Fibroblast of peridontal ligament (primary cell): ENCODE measurements around the gene PFN1.

Experiments used
- DNase-seq: peaks from one replicate; pipeline ENCODE4 v3.0.0-alpha.2; 2010; ENCODE audit errors: extremely low read depth

The PFN1 gene

DNA sequence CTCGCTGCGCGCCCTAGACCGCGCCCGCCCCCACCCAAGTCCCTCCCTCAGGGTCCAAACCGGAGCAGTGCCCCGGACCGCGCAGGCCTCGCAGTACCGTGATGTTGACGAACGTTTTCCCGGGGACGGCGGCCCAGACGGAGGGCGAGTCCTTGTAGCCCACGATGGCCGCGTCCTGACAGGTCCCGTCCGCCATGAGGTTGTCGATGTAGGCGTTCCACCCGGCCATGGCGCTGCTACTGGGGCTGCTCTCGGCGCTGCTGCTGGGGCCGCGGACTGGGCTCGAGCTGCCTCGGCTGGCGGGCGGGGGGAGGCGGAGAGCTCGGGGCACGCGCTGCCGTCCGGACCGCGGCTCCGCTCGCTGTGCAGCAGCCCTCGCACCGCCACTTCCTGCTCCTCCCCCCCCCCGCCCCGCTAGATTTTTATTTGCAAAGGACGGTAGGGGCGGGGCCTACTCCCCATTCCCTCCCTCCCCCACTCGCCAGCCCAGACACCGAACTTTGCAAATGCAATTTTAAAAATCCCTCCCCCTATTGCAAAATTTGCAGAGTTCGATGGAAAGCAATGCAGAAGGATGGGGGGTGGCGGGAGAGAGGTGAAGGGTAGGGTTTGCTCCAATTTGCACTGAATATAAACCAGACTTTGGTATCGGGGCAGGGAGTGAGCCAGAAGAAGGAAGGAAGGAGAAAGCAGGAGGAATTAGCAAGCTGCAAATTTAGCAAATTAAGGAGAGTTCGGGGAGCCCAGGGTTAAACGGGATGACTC lies at the start of gene PFN1:
Gene PFN1, minus strand, starts transcription at position 365 of the 765 bp plus-strand sequence. Its CDS starts 136 bp downstream, at position 229.
- peak; percentile 93 for DNase-seq

DNA sequence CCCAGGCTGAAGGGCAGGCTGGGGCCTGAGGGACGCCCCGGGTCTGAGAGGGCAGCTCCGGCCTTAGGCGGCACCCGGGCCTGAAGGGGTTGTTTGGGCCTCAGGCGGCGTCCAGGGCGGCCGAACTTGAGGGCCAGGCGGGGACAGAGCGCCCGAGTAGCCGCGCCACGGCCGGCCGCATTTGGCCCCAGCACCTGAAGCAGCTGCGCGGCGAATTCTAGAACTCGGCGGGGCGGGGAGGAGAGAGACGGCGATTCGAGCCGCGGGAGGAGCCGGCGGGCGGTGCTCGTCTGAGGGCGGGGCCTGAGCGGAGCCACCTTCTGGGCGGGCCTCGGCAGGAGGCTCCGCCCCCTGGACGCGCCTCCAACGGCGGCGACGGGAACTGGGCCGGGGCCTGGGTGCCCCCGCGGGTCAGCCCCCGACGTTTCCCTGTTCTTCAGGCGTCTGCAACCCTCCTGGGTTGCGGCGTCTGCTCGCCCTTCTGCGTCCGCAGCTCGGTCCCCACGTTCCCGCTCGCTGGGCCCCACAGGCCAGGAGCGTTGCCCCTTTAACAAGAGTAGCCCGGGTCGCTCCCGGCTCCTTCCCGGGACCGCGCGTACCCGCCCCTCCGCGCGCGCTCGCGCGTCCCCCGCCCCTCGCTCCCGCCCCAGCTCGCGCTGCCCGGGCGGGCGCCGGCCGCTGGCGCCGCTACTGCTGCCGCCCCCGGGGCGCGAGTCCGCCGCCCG lies 49.1 kb upstream of the PFN1 start, which contains the start of the genes INCA1 and KIF1C:
Gene INCA1, minus strand, starts transcription at position 221 of the 725 bp plus-strand sequence. CDS start 3,085 bp downstream, outside the sequence.
Gene KIF1C, plus strand, starts transcription at position 649 of the 725 bp plus-strand sequence. CDS start 2,297 bp downstream, outside the sequence.
- peak; percentile 75 for DNase-seq

DNA sequence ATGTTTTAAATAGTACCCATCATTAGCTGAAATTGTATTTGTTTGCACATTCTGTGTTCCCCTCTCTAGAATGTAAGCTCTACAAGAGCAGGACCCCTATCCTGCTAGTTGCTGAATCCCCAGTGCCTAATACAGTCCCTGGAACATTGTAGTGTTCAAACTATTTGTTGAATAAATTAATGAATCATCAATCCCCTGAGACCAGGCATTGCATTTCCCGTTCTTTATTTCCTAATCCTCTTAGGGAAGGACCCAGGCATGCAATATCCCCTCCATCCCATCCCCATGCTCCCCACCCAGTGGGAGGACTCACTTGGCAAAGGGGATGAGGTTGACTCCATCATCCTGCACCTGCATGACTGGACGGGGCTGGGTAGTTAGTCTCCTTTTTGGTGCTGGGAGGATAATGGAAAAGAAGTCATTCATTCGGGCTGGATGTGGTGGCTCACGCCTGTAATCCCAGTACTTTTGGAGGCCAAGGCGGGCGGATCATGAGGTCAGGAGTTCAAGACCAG lies 45.8 kb upstream of the PFN1 start:
- no peak for DNase-seq

DNA sequence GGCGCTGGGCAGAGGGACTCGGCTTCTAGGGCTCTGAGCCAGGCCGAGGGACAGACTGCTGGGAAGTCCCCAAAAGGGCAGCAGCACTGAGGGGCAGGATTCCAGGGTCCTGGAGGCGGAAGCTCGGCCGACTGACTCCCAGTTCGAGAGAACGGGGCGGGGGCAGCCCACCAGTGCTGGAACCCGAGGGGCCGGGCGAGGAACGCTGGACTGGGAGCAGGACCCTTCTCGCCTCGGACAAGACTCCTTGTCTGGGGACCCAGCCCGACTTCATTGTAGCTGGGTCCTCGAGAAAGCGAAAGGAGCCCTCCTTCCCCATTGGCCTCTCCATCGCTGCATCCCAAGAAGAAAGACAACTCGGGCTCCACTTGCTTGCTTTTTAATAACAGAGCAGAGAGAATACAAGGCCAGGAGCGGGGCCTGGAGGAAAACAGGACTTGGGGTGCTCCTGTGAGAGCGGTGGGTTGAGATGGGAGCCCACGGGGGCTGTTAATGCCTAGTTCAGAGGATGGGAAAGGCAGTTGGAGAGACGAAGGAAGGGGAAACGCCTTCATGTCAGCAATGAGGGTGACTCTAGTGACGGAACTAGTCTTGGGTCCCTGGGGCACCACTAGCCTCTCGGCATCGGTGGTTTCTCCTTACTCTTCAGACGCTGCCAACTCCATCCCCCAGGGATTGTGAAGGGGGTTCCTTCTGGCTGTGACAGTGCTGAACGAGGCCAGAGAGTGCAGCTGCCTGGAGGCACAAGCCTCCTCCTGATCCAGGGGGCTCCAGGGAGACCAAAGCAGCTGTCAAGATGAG lies 39.6 kb upstream of the PFN1 start:
- peak; percentile 30 for DNase-seq

DNA sequence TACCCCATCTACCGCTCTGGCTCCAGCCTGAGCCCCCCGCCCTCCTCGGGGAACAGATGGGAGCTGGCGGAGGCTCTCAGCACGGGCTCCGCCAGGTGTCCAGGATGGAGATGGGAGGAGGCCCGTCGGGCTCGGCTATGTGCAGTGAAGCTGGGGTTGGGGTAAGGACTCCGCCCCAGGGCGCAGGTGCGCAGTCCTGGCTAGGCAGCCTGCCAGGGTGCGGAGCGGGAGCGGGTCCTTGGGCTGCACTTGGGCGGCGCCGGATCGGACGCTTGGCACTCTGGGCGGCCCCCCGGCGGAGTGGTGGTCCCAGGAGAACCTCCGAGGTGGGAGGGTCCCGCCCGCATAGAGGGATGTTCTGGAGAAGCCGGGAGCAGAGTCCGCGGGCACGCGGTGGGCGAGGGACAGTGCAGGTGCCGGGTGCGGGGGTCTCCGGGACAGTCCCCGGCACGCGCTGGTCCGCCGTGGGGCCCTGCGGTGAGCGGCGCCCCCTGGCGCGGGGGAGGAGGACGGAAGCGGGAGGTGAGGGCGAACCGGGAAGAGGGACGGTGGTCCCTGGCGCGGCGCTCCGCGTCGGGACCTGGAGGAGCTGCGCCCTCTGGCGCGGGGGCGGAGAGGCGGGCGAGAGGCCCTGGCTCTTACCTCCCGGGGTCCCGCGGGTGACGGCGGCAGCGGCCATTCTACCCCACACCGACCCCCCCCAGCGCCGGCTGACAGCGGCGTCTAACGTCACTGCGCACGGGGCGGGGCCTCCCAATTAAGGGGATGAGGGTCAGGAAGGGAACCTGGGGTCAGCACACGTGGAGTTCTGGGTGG lies 38.8 kb upstream of the PFN1 start, which contains the start of gene CAMTA2:
Gene CAMTA2, minus strand, starts transcription at position 725 of the 816 bp plus-strand sequence. CDS start 1,453 bp downstream, outside the sequence.
- peak; percentile 59 for DNase-seq

DNA sequence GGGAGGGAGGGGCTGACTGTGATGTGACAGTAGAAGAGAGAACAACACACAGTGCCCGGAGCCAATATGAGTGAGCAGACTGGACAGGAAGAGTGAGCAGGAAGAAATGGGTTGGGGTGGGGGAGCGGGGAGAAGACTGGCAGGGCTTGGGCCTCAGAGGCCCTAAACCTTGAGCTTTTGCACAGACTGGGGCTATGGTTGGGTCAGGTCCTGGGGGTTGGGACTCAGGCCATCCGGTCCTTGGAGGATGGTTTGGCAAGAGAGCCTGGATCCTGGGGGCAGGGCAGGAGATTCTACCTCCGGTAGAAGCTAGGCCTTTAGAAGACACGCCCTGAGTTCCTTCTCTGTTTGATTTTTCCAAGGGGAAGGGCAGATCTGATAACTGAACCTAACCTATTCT lies 38.1 kb upstream of the PFN1 start:
- no peak for DNase-seq

DNA sequence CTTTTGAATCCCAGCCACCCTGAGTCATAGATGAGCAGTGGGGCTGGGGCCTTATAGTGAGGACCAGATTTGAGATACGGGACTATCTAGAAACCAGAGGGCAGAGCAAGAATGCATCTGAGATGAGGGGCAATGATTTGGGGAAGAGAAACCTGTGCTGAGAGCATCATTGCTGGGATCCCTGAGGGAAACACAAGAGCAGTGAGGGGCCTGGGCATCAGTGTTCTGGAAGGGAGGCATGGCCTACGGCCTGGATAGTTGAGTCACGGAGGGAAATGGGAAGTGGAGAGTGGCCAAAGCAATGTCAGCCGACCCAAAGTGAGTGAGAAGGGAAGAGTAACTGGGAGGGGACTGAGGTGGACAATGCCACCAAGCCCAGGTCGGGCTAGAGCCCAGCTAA lies 34.0 kb upstream of the PFN1 start:
- no peak for DNase-seq

DNA sequence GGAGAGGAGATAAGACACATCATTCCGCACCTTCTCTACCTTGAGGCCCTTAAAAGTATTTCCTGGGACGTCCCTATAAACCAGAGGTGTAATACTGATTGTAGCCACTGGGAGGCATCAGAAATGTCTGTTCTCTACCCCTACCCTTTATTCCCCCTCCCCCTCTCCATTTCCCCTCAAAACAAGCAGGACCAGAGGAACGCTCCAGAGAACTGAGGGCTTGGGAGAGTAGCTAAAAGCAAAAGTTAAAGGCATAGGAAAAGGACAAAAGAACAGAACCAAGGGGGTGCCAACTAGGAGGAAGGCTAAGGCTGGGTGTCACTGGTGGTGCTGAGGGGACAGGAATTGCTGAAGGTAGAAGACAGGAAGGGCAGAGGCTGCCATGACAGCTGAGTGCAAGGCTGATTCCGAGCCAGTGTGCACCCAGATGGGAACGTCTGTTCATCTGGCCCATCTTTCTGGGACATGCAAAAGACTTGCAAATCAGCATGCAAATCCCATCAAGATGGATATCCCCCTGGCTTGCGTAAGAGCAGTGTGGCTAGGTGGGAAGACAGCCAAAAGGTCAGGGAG lies 32.4 kb upstream of the PFN1 start:
- peak; percentile 63 for DNase-seq

DNA sequence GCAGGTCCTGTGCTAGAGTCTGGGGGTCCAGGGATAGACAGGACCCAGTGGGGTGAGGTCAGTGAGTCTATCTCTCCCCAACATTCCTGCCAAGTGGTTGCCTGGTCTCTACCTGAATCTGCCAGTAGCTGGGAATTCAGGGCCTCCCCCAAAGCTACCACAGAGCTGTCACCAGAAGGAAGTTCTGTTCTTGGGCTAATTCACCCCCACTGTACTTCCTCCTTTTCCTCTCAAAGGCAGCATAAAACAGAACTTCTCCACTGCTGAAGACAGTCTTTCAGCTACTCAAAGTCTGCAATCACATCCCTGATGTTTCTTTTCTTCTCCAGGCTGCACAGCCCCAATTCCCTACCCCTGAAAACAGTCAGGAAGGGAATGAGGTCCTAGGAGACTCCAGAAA lies 30.4 kb upstream of the PFN1 start:
- DNase-seq = no peak

DNA sequence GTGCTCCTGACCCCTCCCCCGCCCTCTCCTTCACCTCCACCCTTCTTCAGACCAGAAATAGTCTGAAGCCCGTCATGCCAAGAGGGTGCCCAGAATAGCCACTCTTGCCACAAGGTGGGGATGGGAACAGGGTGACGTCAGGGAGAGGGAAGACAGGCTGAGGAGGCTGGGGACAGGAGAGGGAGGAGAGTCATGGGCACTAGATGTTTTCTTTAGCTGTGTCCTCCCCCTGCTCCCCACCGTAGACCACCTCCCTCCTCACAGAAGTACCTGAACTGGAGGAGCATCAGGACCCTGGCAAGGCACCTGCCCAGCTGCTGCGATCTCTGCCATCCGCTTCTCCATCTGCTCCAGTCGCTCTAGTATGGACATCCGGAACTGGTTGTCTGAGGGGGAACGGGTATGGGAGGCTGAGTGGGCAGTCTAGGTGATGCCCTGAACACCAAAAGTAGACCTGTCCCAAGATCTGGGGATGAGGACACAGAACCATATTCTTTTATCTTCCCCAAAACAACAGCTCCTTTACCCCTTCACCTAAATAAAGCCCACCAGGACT lies 25.9 kb upstream of the PFN1 start:
- DNase-seq = no peak

DNA sequence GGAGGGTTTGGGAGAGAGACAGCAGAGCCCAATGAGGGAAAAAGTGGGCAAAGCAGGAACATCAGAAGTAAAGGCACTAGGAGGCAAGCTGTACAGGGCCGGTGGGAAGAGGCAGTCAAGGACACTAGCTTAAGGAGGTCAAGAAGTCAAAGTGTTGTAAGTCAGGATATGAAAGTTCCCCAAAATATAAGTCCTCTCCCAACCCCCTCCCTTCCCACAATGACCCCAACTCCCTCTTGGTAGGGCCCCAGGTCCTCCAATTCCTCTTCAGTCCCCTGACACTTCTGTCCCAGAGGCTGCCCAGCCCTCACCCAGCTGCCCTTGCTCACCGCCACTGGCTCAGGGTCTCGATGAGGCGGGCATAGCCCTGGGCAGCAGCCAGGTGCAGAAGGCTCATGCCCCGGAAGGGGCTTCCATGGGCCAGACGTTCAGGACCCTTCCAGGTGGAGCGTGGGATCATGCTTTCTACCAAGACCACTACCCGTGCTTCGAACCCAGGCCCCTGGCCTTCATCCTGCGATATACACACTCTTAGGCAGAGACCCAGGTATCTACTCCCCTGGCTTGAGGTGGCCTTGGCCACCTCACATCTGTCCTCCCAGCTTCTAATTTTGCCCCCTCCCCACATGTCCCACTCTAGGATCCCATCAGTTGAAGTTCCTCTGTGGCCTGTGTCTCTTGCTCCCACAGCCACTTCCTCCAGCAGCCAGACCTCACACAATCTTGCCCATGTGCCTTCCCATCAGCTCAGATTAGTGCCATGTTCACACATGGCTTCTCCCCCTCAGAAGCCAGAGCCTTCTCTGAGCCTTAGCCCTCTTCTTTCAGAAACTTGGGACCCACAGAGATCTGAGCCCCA lies 25.2 kb upstream of the PFN1 start:
- no peak for DNase-seq

DNA sequence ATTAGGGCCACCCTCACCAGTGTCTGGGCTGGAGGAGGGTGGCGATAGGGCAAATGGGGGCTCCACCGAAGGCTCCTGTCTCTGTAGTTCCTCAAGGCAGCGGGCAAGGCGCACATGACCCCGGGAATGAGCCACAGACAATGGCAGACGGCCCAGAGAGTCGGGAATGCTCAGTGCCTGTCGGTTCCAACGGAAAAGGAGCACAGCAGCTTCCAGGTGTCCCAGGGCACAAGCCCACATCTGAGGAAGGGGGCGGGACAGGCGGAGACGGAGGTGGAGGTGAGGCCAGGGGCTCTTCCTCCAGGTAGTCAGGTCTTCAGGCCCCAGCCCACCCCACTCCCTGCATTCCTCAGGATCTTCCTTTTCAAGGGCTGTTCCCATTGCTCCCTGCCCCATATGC lies 24.4 kb upstream of the PFN1 start:
- no peak for DNase-seq

DNA sequence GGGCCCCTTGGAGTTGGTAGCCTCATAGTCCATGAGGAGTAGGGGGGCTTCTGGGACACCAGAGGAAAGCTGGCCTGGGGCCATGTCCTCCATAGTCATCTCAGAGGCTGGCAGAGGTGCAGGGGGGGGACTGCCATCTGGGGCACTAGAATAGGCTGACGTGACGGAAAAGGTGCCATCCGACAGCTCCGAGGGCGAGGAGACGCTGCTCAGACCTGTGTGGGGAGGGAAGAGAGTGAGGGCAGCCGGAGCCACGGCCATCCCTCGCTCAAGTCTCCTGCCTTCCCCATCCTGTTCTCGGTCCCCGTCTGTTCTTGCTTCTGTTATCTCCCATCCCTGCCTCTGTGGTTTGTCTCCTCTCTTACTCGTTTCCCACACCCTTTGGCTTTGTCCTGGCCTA lies 24.0 kb upstream of the PFN1 start:
- DNase-seq = no peak

DNA sequence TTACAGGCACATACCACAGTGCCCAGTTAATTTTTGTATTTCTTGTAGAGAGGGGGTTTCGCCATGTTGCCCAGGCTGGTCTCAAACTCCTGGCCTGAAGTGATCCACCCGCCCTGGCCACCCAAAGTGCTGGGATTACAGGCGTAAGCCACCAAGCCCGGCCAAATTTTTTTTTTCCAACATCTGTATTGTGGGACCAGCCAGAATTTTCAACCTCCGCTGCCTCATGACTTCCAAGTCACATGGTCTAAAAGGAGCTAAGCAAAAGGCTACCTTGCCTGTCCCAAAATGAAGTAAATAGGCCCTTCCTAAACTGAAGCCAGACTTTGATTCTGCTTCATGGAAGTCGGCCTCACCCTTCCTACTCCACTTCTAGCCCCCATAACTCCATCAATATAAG lies 23.5 kb upstream of the PFN1 start:
- no peak for DNase-seq

DNA sequence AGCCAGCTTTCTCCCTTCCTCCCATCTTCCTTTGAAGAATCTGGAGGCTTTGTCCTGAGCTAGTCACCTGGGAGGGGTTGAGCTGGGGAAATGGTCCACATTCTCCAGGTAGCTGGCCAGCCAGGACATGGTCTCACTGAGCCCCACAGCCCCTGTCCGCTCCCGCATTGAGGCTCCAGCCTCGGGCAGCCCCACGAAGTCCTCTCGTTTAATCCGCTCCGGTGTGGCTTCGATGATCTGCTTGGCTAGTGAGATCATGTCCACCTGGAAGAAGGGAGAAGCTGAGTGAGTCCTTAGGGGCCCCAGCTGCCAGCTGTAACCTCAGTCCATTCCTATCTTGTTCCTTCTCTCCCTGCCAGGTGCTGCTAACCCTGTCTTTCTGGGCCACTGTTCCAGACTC lies 21.9 kb upstream of the PFN1 start:
- no peak for DNase-seq

DNA sequence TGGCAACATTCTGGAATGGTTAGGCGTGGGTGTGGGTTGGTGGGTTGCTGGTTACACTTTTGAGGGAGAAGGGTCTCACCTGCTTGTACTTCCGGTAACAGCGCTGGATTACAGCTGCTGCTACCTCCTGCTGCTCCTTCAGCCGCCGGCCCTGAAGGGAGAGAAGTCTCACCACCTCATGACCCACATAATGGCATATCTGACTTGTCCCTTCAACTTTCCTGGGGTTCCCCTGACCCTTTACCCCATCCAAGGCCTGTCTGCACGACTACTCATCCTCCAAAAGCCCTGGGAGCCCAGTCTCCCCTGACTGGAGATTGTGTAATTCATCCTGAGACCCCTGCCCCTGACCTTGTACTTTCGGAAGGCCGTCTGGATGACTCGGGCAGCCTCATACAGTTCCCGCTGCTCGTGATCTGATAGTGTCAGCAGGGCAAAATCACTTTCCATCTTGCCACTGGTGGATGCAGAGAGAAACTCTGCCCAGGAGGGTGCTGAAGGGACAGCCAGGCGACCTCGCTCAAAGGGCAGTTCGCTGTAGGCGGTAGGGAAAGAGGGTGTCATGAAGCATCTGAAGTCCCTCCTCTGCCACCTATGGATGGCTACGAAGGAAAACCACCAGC lies 21.3 kb upstream of the PFN1 start:
- peak; percentile 26 for DNase-seq

DNA sequence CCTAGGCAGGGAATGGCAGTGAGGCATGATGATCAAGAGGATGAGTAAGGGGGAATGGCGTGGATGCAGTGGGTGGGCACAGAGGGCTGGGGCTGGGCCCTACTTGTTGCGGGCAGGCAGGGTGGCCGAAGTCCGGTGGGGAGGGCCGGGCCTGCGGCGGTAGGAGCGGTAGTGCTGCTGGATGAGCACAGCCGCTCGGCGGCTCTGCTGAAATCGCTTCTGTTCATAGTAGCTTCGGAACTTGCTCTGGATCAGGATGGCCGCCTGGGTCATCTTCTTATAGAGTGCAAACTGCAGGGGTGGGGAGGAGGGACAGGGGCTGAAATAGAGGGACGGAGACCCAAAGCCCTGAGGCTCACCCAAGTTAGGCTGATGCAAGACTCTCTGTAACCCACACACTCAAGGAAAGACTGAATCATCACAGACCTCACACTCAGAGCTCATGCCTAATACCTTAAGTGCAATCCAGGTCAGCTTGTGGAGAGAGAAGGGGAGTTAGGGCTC lies 20.8 kb upstream of the PFN1 start:
- peak; percentile 96 for DNase-seq

DNA sequence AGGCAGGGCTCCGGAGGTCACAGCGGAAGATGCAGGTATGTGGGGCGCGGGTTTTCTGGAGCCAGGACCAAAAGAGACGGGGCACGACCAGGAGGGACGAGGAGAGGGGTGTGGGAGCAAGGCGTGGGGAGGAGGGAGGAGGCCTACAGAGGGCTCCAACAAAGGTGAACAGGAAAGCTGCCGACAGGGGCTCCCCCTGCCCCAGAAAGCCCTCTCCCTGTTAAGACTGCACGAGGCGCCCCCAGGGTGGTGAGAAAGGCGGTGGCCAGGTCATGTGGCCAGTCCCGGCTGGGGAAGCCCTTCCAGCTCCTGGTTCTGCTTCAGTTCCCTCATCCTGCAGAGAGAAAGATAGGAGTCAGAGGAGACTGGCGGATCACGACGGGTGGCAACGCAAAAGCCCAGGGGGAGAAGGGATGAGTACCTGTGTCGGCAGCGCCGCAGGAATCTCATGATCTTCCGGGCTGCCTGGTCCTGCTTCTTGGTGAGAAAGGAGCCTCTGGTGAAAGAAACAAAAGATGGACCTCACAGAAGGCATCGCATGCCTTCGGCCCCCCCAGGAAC lies 20.2 kb upstream of the PFN1 start:
- DNase-seq = peak; percentile 30
